HG03139 (cell line): ENCODE results near the gene ANO1.

ENCODE experiments used
- ATAC-seq: cut with Tn5 transposase; IDR thresholded peaks from one replicate; pipeline ENCODE4 v1.9.1; 2021; ENCODE audit not compliant: unreplicated experiment

The ANO1 gene

GRCh38 chr11:70111269-70112016 lies 33.3 kb downstream of the ANO1 start:
- no peak for ATAC-seq

GRCh38 chr11:70112017-70112434 lies 33.9 kb downstream of the ANO1 start:
- ATAC-seq: no peak

GRCh38 chr11:70113801-70114200 lies 35.7 kb downstream of the ANO1 start:
- ATAC-seq: no peak

GRCh38 chr11:70115778-70116177 lies 37.7 kb downstream of the ANO1 start:
- no peak for ATAC-seq

- no peak for ATAC-seq
These were observed 38.4 kb downstream of the ANO1 start for GRCh38 chr11:70116386-70117065.

GRCh38 chr11:70117567-70118145 lies 39.5 kb downstream of the ANO1 start:
- ATAC-seq: no peak

- no peak for ATAC-seq
These were observed 40.5 kb downstream of the ANO1 start for GRCh38 chr11:70118642-70119041.

- no peak for ATAC-seq
These were observed 41.4 kb downstream of the ANO1 start for GRCh38 chr11:70119502-70119901.

GRCh38 chr11:70120674-70121073 lies 42.6 kb downstream of the ANO1 start:
- ATAC-seq: no peak

- no peak for ATAC-seq
These were observed 44.5 kb downstream of the ANO1 start for GRCh38 chr11:70122490-70123198.

- ATAC-seq: no peak
These were observed 45.6 kb downstream of the ANO1 start for GRCh38 chr11:70123711-70124110.

GRCh38 chr11:70124321-70125000 lies 46.3 kb downstream of the ANO1 start:
- no peak for ATAC-seq

GRCh38 chr11:70126494-70126893 lies 48.4 kb downstream of the ANO1 start:
- no peak for ATAC-seq

- no peak for ATAC-seq
These were observed 49.7 kb downstream of the ANO1 start for GRCh38 chr11:70127653-70128434.

GRCh38 chr11:70128435-70128906 lies 50.4 kb downstream of the ANO1 start:
- ATAC-seq: no peak

GRCh38 chr11:70129051-70129592 lies 51.0 kb downstream of the ANO1 start:
- ATAC-seq: no peak

GRCh38 chr11:70130636-70131035 lies 52.5 kb downstream of the ANO1 start:
- ATAC-seq: no peak

GRCh38 chr11:70131606-70132190 lies 53.6 kb downstream of the ANO1 start:
- ATAC-seq: no peak

GRCh38 chr11:70132641-70133040 lies 54.5 kb downstream of the ANO1 start:
- ATAC-seq: no peak
